NT2/D1 (cell line): ENCODE results near the gene LGALS7.

ENCODE experiments used
- SUZ12 ChIP-seq: IDR thresholded peaks from 2 replicates; pipeline ENCODE4 v1.6.1; 2011; ENCODE audit not compliant: insufficient read length, insufficient read depth; ENCODE audit errors: extremely low read depth
- YY1 ChIP-seq: IDR thresholded peaks from 2 replicates; pipeline ENCODE4 v1.6.1; 2011; ENCODE audit not compliant: insufficient read length, insufficient read depth
- ZNF274 ChIP-seq: IDR thresholded peaks from 2 replicates; pipeline ENCODE4 v1.6.1; 2011; ENCODE audit warnings: mild to moderate bottlenecking, low read depth, low read length

GRCh38 chr19:38733241-38733492 is 40.1 kb downstream of the LGALS7 start:
- TF ChIP-seq YY1 (no peak), ZNF274 (no peak), SUZ12 (no peak)
